Measurements from ENCODE around the gene CERK. TPM values are rescaled to one million over a fixed set of nuclear protein-coding genes. Genes with fewer than 3 reads are reported as not detected.

CERK gene
- total RNA-seq, 1 donor from 2014 or later = 38.4 TPM

- no peak overlapping the region for H3K27ac Mint-ChIP-seq (ENCODE audit: unreplicated experiment)
- no peaks in the 10 kb centered on the region for H3K9me3 Mint-ChIP-seq (ENCODE audit: unreplicated experiment)
- no peaks in the 10 kb centered on the region for H3K27me3 Mint-ChIP-seq (ENCODE audit: unreplicated experiment)
- no peak for DNase-seq (ENCODE audit: extremely low spot score, unreplicated experiment)
- no peak overlapping the region for H3K4me3 Mint-ChIP-seq (ENCODE audit: unreplicated experiment)
- H3K36me3 Mint-ChIP-seq (ENCODE audit: unreplicated experiment) = peaks cover 46% of the 10 kb centered on the region
- TF ChIP-seq CTCF (IDR thresholded peaks at IDR 0.05) = no peak
- H3K4me1 Mint-ChIP-seq (ENCODE audit: unreplicated experiment) = no peaks in the 10 kb centered on the region
Observed at GRCh38 chr22:46714550-46714949, 23.5 kb downstream of the CERK start.

- Mint-ChIP-seq H3K4me3 (ENCODE audit: unreplicated experiment) (no peak overlapping the region), H3K27me3 (ENCODE audit: unreplicated experiment) (no peaks in the 10 kb centered on the region), H3K27ac (ENCODE audit: unreplicated experiment) (no peak overlapping the region), H3K36me3 (ENCODE audit: unreplicated experiment) (peaks cover 57% of the 10 kb centered on the region), H3K9me3 (ENCODE audit: unreplicated experiment) (no peaks in the 10 kb centered on the region), H3K4me1 (ENCODE audit: unreplicated experiment) (no peaks in the 10 kb centered on the region)
- no peak for TF ChIP-seq CTCF (IDR thresholded peaks at IDR 0.05)
- no peak for DNase-seq (ENCODE audit: extremely low spot score, unreplicated experiment)
Observed at GRCh38 chr22:46712288-46712687, 25.8 kb downstream of the CERK start.

GRCh38 chr22:46710806-46711205, 27.2 kb downstream of the CERK start:
- Mint-ChIP-seq H3K27me3 (ENCODE audit: unreplicated experiment) (no peaks in the 10 kb centered on the region), H3K9me3 (ENCODE audit: unreplicated experiment) (no peaks in the 10 kb centered on the region), H3K27ac (ENCODE audit: unreplicated experiment) (peak overlapping the region; percentile 11), H3K4me1 (ENCODE audit: unreplicated experiment) (no peaks in the 10 kb centered on the region), H3K36me3 (ENCODE audit: unreplicated experiment) (peaks cover 64% of the 10 kb centered on the region), H3K4me3 (ENCODE audit: unreplicated experiment) (no peak overlapping the region)
- TF ChIP-seq CTCF (IDR thresholded peaks at IDR 0.05) = no peak
- no peak for DNase-seq (ENCODE audit: extremely low spot score, unreplicated experiment)

GRCh38 chr22:46708766-46709330, 29.2 kb downstream of the CERK start:
- no peaks in the 10 kb centered on the region for H3K4me1 Mint-ChIP-seq (ENCODE audit: unreplicated experiment)
- DNase-seq (ENCODE audit: extremely low spot score, unreplicated experiment) = no peak
- H3K36me3 Mint-ChIP-seq (ENCODE audit: unreplicated experiment) = peaks cover 62% of the 10 kb centered on the region

More at GRCh38 chr22:46708766-46709330, 29.2 kb downstream of the CERK start:
- Mint-ChIP-seq H3K27me3 (ENCODE audit: unreplicated experiment) (no peaks in the 10 kb centered on the region), H3K4me3 (ENCODE audit: unreplicated experiment) (no peak overlapping the region), H3K9me3 (ENCODE audit: unreplicated experiment) (no peaks in the 10 kb centered on the region), H3K27ac (ENCODE audit: unreplicated experiment) (no peak overlapping the region)
- no peak for TF ChIP-seq CTCF (IDR thresholded peaks at IDR 0.05)

All from osteocyte (in vitro differentiated cells).